Activated T-cell treated with anti-CD3 and anti-CD28 coated beads for 4 hours (primary cell): ENCODE measurements around the gene SLC10A4.
"Not testable (repeated sequence)": the region's sequence is repeated elsewhere in the genome, so short reads cannot be mapped to it uniquely, and the experiment has no call there.

ENCODE experiments used
- DNase-seq: peaks from one replicate; pipeline ENCODE4 v3.0.0-alpha.2; 2020

The SLC10A4 gene, protein sequence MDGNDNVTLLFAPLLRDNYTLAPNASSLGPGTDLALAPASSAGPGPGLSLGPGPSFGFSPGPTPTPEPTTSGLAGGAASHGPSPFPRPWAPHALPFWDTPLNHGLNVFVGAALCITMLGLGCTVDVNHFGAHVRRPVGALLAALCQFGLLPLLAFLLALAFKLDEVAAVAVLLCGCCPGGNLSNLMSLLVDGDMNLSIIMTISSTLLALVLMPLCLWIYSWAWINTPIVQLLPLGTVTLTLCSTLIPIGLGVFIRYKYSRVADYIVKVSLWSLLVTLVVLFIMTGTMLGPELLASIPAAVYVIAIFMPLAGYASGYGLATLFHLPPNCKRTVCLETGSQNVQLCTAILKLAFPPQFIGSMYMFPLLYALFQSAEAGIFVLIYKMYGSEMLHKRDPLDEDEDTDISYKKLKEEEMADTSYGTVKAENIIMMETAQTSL

DNA sequence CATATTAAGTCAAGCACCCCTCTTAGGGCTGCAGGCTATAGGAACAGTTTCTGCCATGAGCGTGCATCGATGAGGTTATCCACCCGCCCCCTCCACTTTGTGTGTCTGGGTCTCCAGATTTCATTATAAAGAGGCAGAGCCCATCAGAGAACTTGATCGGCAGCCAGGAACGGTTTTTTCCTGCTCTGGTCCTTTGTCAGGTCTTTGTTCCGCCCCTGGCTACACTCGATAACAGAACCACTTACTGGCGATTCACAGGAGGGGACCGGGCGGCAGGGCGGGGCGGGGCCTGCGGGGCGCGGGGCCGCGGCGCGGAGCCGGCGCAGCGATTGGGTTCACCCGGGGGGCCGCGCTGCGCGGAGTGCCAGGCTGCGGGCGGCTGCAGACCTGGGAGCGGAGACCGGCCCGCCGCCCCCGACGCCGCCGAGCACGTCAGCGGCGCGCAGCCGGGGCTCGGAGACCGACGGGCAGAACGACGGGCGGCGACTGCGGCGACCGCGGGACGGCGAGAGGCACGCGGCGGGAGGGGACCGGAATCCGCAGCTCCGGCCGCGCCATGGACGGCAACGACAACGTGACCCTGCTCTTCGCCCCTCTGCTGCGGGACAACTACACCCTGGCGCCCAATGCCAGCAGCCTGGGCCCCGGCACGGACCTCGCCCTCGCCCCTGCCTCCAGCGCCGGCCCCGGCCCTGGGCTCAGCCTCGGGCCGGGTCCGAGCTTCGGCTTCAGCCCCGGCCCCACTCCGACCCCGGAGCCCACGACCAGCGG is at the start of gene SLC10A4:
TSS of gene SLC10A4 (plus strand) at position 338 of the 771 bp plus-strand sequence. CDS start at position 557, 219 bp downstream.
- DNase-seq, result no peak

DNA sequence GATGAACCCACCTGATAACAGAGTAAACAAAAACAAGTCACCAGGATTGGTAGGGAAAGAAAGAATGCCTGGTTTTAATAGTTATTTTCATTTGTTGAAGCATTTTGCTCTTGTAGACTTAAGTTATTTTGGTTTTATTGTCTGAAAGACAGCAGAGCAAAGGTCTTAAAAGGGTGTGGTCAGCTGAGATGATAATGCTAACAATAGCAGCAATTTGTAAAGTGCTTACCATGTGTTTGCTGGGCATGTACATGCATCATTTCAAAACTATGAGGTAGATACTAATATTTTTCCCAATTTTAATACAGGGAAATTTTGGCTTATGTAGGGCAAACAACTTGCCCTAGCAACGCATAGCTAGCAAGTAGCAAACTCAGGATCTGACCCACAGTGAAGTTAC is 46.8 kb upstream of the SLC10A4 start:
- DNase-seq, result no peak

DNA sequence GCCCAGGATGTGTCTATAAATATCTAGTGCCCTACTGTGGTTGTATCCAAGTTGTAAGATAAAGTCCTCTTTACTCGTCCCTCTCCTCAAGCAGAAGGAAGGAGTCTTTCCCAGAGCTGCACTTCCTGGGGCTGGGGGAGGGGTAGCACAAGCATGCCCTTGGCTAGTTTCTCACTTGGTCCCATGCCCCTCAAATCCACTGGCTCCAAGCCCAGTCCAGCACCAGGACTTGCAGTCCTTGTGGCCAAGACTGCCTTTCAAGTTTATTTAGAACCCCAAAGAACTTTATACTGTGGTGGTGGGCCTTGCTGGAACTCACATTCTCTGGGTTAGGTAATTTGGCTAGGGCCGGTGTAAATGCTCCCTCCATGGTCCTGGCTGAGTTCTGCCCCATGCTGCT is 43.2 kb upstream of the SLC10A4 start:
- DNase-seq, result no peak

DNA sequence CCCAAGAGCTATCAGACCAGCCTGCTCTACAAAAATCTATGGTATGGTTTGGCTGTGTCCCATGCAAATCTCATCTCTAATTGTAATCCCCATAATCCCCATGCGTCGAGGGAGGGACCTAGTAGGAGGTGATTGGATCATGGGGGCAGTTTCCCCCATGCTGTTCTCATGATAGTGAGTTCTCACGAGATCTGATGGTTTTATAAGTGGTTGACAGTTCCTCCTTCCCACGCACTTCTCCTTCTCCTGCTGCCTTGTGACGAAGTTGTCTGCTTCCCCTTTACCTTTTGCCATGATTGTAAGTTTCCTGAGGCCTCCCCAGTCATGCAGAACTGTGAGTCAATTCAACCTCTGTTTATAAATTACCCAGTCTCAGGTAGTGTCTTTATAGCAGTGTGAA is 42.2 kb upstream of the SLC10A4 start:
- DNase-seq, result not testable (repeated sequence)

DNA sequence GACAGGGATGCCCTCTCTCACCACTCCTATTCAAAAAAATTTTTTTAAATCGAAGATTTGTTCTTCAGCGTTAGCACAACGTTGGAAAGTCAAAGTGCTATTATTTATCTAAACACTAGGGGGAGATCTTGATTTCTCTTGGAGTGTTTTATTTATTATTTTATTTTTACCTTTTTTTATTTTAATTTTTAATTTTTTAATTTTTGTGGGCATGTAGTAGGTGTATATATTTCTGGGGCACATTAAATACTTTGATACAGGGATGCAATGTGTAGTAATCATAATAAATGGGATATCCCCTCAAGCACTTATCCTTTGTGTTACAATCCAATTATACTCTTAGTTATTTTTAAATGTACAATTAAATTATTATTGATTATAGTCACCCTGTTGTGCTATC is 37.4 kb upstream of the SLC10A4 start:
- no peak for DNase-seq

DNA sequence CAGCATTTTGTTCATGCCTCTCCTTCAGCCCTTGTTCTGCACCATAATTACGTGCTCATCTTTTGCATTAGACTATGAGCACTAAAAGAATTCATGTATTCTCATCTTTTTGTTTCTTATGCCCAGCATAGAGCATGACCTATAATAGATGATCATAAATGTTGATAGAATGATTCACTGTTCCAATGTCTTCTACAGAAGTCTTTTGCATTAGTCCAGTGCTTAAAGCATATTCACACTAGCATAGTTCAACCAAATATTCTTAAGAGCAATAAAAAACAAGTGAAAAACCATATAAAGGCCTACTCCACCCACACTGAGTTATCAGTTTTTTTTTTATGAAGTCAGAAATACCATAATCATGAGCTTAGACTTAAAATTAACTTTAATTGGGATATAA is 36.5 kb upstream of the SLC10A4 start:
- DNase-seq, result no peak

DNA sequence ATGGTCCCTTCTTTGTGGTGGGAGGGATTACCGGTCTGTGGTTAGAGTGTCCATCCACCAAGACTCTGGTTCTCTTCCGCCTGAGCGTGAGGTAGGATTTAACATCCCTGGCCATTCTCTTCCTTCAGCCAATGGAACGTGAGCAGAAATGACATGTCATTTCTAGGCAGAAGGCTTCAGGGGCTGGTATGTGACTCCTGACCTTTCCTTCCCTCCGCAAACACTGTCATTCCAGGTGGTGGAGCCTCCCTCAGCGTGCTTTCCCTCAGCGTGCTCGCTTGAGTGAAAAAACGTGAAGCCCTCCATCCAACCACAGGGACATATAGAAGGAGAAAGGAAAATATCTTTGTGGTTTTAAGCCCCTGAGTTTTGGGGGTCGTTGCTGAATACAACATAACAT is 34.0 kb upstream of the SLC10A4 start:
- DNase-seq, result no peak

DNA sequence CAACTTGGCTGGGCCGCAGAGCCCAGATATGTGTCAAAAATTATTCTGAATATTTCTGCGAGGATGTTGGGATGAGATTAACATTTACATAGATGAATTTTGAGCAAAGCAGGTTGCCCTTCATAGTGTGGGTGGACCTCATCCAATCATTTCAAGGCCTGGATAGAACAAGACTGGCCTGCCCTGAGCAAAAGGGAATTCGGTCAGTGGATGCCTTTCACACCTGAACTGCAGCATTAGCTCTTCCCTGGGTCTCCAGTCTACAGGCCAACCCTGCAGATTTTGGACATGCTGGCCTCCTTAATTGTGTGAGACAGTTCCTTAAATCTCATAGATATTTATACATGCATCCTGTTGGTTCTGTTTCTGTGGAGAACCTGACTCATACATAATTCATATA is 32.4 kb upstream of the SLC10A4 start:
- DNase-seq, result no peak

DNA sequence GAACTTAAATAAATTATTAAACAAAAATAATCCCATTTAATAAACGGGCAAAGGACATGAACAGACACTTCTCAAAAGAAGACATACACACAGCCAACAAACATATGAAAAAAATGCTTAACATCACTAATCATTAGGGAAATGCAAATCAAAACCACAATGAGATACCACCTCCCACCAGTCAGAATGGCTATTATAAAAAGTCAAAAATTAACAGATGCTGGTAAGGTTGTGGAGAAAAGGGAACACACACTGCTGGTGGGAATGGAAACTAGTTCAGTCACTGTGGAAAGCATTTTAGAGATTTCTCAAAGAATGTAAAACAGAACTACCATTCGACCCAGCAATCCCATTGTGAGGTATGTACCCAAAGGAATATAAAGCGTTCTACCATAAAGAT is 31.5 kb upstream of the SLC10A4 start:
- not testable (repeated sequence) for DNase-seq

DNA sequence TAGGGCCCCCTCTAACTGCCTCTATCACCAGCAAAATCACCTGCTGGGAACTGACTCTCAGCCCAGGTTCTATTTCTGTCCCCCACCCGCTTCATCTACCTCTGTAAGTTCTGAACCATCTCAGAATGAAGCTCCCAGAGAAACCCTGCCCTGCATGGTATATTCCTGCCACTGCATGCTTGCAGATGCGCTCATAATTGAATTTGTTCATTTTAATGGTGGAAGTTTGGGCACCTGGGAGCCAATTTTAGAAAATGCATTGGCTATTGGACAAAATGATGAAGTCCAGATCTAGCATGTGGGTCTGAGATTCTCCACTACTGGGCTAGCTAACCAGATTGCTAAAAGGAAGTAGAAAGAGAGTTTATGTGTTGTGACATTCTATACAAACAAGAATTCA is 28.6 kb upstream of the SLC10A4 start:
- DNase-seq, result no peak

DNA sequence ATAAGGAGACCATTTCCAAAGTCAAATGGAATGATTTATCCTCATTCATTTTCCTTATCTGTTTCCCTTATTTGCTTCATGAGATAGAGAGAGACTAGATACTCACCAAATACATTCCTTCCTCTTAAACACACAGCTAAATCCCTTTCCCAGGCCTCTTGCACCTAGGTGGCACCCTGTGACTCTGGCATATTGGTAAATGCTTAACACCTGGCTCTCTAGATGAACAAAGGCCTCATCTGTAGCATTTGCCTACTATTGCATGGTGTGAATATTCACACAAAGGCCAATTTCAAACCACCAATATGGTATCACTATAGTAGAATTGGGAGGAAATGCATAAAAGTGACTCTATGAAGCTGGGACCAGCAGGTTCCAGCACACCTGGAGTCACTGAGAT is 22.1 kb upstream of the SLC10A4 start:
- no peak for DNase-seq

DNA sequence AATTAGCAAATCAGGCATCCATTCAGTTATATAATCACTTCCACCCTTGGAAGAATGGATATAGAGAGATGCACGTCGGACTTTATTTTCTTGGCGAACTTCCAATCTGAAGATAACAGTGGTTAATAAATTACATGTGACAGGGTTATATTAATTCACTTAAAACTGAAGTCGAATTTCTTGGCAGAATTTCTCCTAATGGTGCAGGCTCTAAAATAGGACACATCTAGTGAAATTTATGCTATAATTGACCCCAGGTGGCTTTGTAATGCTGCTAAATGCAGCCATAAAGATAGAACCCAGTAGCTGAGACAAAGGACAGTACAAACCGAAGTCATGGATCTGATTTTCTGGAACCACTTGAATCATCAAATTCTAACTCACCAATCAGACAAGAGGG is 20.8 kb upstream of the SLC10A4 start:
- DNase-seq, result no peak

DNA sequence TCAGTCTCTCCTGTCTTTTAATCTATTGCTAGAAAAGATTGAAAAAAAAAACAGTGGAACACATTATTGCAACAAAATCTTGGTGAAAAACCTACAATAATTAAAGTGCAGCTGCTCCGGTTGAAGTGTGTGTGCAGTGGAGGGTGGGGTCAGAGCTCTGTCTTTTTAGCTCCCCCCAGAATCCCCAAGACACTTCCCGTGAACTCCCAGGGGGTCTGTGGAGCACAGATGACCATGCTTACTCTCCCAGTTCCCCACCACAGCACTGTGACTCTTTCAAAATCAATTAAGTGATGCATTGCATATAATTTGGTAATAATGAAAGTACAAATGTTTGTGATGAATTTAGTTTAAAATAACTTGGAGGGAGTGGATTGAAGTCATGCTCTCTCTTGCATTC is 15.7 kb upstream of the SLC10A4 start:
- no peak for DNase-seq

DNA sequence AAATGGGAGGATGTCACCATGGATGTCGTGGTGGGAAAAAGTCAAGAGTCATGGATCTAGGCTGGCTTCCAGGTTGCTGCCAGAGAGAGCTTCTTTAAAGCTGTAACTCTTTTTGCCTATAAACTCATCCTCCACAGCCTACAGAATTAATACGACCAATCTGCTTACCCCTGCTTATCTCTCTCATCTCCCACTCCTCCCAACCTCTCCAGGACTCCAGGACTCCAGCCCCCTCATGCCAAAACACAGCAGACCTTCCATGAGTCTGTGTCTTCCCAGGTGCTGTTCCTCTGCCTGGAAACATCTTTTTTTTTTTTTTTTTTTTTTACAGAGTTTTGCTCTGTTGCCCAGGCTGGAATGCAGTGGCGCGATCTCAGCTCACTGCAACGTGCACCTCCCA is 15.3 kb upstream of the SLC10A4 start:
- no peak for DNase-seq

DNA sequence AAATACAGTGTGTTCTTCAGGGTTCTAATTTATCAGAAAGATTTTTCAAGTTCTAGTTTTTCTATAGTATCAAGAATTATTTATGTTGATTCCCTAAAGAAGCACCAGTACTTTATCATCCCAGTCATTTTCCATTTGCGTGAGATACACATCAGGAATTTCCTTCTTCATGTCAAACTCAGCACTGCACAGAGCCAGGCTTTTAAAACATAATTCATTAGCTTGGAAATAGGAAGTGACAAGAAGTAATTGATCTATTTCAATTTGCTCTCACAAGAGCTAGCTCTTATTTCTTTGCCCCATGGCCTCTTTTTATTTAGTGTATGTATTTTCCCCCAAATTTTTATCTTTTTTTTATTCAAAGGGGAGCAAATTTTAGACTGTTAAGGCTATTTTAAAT is 13.0 kb upstream of the SLC10A4 start:
- no peak for DNase-seq

DNA sequence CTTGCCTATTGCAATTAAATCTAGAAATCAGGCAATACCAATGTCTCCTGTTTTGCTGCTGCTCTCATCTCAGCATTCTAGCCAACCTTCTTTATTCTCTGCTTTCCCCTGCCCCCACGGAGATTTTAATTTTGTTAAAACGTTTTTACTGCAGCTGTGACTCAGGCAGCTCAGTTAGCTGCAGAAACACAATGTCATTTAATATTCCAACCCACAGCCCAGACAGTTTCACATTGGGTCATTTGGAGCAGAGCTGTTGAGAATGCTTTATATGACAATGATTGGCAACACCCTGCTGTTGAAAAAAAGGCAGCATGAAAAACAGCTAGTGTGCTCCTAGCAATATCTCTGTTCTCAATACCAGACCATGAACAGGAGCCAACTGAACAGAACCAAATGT is 12.6 kb upstream of the SLC10A4 start:
- no peak for DNase-seq

DNA sequence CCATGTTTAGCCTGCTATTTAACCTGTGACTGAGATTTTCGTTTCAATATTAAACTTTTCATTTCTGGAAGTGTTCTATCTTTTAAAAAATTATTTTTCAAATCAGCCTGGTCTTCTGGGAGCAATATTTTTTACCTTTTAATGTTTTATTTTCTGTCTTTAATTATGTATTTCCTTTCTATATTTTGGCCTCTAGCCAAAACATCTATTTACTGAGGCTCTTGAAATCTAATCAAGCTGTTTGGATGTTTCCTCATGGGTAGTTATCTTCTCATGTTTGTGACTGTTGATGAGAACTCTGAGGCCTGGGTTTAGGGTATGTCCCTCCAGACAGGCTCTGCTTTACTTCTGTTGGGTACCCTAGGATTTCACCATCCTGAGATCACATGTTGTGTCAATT is 10.3 kb upstream of the SLC10A4 start:
- DNase-seq, result no peak

DNA sequence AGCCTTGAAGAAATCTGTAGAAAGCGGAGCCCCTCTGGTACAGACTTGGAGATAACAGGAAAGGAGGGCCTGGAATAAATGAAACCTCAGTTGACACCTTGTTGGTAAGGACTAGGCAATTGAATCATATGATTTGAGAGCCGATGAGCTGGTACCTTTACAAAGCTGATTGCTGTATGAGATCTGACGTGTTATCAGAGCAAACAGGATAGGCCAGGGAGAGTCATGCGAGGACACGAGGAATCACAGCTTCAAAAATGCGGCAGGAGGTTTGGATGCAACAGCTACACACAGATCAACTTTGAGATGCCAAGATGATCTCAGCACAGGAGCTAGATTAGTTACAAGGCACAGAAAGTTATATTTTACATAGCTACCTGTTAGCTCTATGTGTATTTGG is 7.4 kb upstream of the SLC10A4 start:
- DNase-seq, result no peak

DNA sequence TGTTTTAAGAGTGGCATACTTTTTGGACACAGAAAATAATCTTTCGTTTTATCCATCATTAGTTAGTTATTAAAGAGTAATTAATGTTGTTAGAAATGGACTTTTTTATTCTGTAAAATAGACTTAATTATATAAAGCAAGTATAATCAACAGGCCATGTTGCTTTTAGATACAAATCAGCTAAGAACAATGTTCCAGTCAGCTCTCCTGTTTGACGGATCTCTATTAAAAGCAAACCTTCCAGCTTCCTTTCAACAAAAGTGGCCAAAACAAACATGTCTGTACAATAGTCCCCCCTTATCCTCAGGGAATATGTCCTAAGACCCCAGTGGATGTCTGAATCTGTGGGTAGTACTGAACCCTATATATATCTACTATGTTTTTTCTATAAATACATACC is 4.9 kb upstream of the SLC10A4 start:
- no peak for DNase-seq

DNA sequence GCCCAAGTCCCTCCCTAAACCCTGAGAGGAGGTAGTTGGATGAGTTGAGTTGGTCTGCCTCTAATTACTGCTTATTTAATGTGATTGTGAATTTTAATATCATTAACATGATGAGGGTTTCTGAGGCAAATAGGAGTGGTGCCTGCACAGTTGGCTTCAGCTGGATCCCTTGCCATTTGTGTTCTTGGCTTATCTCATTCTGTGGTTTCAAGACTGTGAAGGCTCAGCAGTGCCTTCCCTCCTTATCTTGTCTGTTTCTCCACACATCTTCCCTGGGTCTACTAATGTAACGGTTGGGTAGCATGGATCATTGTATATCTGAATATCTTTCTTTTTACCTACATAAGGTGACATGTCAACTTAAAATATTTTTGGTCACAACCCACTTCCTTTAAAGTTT is 1.6 kb upstream of the SLC10A4 start:
- DNase-seq, result no peak

DNA sequence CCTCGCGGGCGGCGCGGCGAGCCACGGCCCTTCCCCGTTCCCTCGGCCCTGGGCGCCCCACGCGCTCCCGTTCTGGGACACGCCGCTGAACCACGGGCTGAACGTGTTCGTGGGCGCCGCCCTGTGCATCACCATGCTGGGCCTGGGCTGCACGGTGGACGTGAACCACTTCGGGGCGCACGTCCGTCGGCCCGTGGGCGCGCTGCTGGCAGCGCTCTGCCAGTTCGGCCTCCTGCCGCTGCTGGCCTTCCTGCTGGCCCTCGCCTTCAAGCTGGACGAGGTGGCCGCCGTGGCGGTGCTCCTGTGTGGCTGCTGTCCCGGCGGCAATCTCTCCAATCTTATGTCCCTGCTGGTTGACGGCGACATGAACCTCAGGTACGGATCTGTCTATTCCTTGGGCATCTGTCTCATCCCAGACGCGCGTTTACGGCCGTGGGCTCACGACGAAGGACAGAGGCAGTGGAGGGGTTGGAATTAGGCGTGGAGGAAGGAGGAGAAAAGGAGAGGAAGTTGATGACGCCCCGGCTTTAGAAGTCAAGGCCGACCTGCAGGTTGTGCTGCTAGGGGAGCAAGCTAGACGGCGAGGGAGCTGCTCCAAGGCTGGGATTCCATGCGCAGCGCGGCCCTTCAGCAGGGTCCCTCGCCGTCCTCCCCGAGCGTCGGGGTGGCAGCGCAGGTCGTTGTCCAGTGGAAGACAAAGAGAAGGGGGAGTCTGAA is 792 bp downstream of the SLC10A4 start:
- no peak for DNase-seq

DNA sequence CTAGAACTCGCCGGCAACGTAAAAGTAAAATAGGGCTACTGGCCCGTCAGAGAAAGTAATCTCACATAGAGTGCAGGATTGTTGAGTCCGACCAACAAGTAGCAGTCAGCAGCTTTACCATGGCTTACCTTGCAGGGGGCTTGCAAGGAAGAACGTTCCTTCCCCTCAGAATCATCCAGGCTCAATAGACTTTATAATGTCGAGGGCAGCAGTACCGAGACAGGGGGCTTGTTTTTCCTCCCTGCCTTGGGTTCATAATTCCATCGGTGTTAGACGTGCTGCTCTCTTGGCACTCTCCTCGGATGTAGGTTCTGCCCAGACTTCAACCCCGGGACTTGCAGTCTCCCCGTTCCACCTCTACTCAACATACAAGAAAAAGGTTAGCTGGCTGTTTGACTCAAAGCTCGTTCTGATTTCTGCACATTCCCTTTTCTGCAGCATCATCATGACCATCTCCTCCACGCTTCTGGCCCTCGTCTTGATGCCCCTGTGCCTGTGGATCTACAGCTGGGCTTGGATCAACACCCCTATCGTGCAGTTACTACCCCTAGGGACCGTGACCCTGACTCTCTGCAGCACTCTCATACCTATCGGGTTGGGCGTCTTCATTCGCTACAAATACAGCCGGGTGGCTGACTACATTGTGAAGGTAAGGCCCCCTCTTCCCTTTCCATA is 1.5 kb downstream of the SLC10A4 start:
- DNase-seq, result no peak

DNA sequence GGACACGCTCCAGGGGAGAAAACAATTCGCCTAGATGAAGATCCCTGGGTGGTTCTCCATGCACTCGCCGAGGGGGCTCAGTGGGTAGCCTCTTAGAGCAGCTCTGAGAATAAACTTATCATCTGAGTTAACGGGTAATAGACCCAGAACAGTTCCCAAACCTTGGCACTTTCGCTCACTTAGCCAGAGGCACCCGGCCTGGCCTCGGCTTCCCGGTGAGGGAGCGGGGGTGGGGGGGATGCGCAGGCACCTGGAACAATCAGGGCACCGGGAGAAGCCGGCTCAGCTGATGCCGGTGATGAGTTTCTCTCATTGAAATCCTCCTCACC is 6.5 kb downstream of the SLC10A4 start:
- no peak for DNase-seq
